ENCODE data around the gene DDA1.

Gene DDA1

DNA sequence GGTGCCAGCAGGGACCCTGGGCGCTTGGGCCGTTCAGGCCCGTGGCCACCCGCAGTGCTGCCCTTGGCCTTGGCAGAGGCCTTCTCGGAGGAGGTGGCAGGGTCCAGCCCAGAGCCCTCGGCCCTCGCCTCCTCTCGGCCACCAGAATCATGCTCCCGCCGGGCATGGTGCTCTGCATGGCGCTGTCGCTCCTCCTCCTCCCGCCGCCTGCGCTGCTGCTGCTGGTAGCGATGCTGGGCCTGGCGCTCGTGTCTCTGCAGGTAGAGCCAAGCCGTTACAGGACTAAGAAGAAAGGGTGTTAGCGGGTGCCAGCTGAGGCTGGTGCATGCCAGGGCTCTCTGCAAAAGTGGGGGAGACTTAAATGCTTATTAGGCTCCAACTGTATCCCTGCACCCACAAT is 15.8 kb downstream of the DDA1 start:
- Histone ChIP-seq H3K4me3 (ENCODE audit: low read depth in 1 of 2, low read length in 1 of 2) (no peak overlapping the region), H3K27ac (no peak overlapping the region), H3K36me3 (peaks cover 28% of the 10 kb centered on the region), H3K4me1 (ENCODE audit: control insufficient read depth in 1 of 2, insufficient read depth in 1 of 2, low read depth in 1 of 2, low read length in 1 of 2) (peaks cover 14 to 19% of the 10 kb centered on the region in 2 experiments), H3K9me3 (no peaks in the 10 kb centered on the region), H3K27me3 (peaks cover 76% of the 10 kb centered on the region)
- no peak for TF ChIP-seq CTCF (IDR thresholded peaks at IDR 0.05)

- H3K4me3 ChIP-seq (ENCODE audit: low read depth in 1 of 2, low read length in 1 of 2): no peak overlapping the region
- peaks cover 85% of the 10 kb centered on the region for H3K27me3 ChIP-seq
- H3K36me3 ChIP-seq: peaks cover 19% of the 10 kb centered on the region
- TF ChIP-seq CTCF (IDR thresholded peaks at IDR 0.05): no peak
- H3K9me3 ChIP-seq: no peaks in the 10 kb centered on the region
- peaks cover 14 to 19% of the 10 kb centered on the region in 2 experiments for H3K4me1 ChIP-seq (ENCODE audit: control insufficient read depth in 1 of 2, insufficient read depth in 1 of 2, low read depth in 1 of 2, low read length in 1 of 2)
- H3K27ac ChIP-seq: no peak overlapping the region
Observed at GRCh38 chr19:17325881-17326594, 16.7 kb downstream of the DDA1 start.

- peaks cover 14 to 19% of the 10 kb centered on the region in 2 experiments for H3K4me1 ChIP-seq (ENCODE audit: control insufficient read depth in 1 of 2, insufficient read depth in 1 of 2, low read depth in 1 of 2, low read length in 1 of 2)
- no peak for TF ChIP-seq CTCF (IDR thresholded peaks at IDR 0.05)
Observed at GRCh38 chr19:17326595-17326966, 17.2 kb downstream of the DDA1 start.

DNA sequence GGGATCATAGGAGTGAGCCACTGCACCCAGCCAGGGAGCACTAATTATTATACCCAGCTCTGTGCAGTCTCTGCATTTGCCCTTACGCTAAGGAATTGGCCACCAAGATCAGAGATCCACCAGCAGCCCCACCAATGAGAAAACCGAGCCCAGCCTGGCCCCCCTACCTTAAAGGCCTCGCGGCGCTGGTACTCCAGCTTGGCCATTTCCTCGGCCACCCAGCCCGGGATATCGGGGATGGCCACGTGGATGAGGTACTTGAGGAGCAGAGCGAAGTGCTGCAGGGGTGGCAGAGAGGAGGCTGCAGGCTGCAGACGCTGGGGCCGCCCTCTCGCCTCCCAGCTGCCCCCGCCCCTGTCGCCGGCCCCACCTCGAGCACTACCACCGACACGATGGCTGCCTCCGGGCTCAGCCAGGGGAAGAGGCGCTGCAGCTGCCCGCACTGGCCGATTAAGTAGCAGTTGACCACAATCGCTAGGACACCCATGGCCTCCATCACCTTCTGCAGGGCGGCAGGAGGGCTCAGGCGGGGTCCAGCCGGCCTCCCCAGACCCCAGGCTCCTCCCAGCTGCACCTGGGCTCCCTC is 17.8 kb downstream of the DDA1 start:
- H3K27ac ChIP-seq: no peak overlapping the region
- H3K4me3 ChIP-seq (ENCODE audit: low read depth in 1 of 2, low read length in 1 of 2): no peak overlapping the region

More at GRCh38 chr19:17326595-17326966, 17.2 kb downstream of the DDA1 start:
- H3K4me3 ChIP-seq (ENCODE audit: low read depth in 1 of 2, low read length in 1 of 2): no peak overlapping the region
- H3K36me3 ChIP-seq: peaks cover 14% of the 10 kb centered on the region
- no peak overlapping the region for H3K27ac ChIP-seq
- H3K27me3 ChIP-seq: peaks cover 91% of the 10 kb centered on the region
- no peaks in the 10 kb centered on the region for H3K9me3 ChIP-seq

More for the DNA sequence above, 17.8 kb downstream of the DDA1 start:
- peaks cover 14 to 19% of the 10 kb centered on the region in 2 experiments for H3K4me1 ChIP-seq (ENCODE audit: control insufficient read depth in 1 of 2, insufficient read depth in 1 of 2, low read depth in 1 of 2, low read length in 1 of 2)
- no peak for TF ChIP-seq CTCF (IDR thresholded peaks at IDR 0.05)
- H3K9me3 ChIP-seq: no peaks in the 10 kb centered on the region
- peaks cover 93% of the 10 kb centered on the region for H3K27me3 ChIP-seq
- H3K36me3 ChIP-seq: peaks cover 8% of the 10 kb centered on the region
